ENCODE measurements around the gene SPRR5.

Gene SPRR5

GRCh38 chr1:152926091-152926490 lies 20.9 kb upstream of the SPRR5 start:
- H3K9ac ChIP-seq (ENCODE audit: low read depth, low read length) = no peak overlapping the region
- no peaks in the 10 kb centered on the region for H3K4me1 ChIP-seq (ENCODE audit: insufficient read depth, low read length)
- H3K9me3 ChIP-seq (ENCODE audit: control insufficient read depth, insufficient read depth, low read length) = no peaks in the 10 kb centered on the region
- H3K36me3 ChIP-seq (ENCODE audit: insufficient read depth, low read length) = no peaks in the 10 kb centered on the region; the same call in 1 of the 2 replicates

GRCh38 chr1:152928671-152929070 lies 18.3 kb upstream of the SPRR5 start:
- H3K4me1 ChIP-seq (ENCODE audit: insufficient read depth, low read length) = no peaks in the 10 kb centered on the region
- no peak overlapping the region for H3K9ac ChIP-seq (ENCODE audit: low read depth, low read length)
- H3K9me3 ChIP-seq (ENCODE audit: control insufficient read depth, insufficient read depth, low read length) = no peaks in the 10 kb centered on the region
- H3K36me3 ChIP-seq (ENCODE audit: insufficient read depth, low read length) = no peaks in the 10 kb centered on the region; the same call in 1 of the 2 replicates

- Histone ChIP-seq H3K4me1 (ENCODE audit: insufficient read depth, low read length) (no peaks in the 10 kb centered on the region), H3K9ac (ENCODE audit: low read depth, low read length) (no peak overlapping the region), H3K36me3 (ENCODE audit: insufficient read depth, low read length) (no peaks in the 10 kb centered on the region; the same call in 1 of the 2 replicates), H3K9me3 (ENCODE audit: control insufficient read depth, insufficient read depth, low read length) (no peaks in the 10 kb centered on the region)
Observed at GRCh38 chr1:152932170-152932811, 14.7 kb upstream of the SPRR5 start.

GRCh38 chr1:152933196-152933595 lies 13.8 kb upstream of the SPRR5 start:
- Histone ChIP-seq H3K9ac (ENCODE audit: low read depth, low read length) (no peak overlapping the region), H3K36me3 (ENCODE audit: insufficient read depth, low read length) (no peaks in the 10 kb centered on the region; the same call in 1 of the 2 replicates), H3K9me3 (ENCODE audit: control insufficient read depth, insufficient read depth, low read length) (no peaks in the 10 kb centered on the region), H3K4me1 (ENCODE audit: insufficient read depth, low read length) (no peaks in the 10 kb centered on the region)

- H3K4me1 ChIP-seq (ENCODE audit: insufficient read depth, low read length) = no peaks in the 10 kb centered on the region
- no peaks in the 10 kb centered on the region for H3K36me3 ChIP-seq (ENCODE audit: insufficient read depth, low read length)
- no peak overlapping the region for H3K9ac ChIP-seq (ENCODE audit: low read depth, low read length)
- H3K9me3 ChIP-seq (ENCODE audit: control insufficient read depth, insufficient read depth, low read length) = no peaks in the 10 kb centered on the region
Observed at GRCh38 chr1:152940614-152941013, 6.4 kb upstream of the SPRR5 start.

- Histone ChIP-seq H3K36me3 (ENCODE audit: insufficient read depth, low read length) (no peaks in the 10 kb centered on the region), H3K4me1 (ENCODE audit: insufficient read depth, low read length) (no peaks in the 10 kb centered on the region), H3K9me3 (ENCODE audit: control insufficient read depth, insufficient read depth, low read length) (no peaks in the 10 kb centered on the region), H3K9ac (ENCODE audit: low read depth, low read length) (no peak overlapping the region)
Observed at GRCh38 chr1:152941037-152941711, 5.8 kb upstream of the SPRR5 start.

- H3K4me1 ChIP-seq (ENCODE audit: insufficient read depth, low read length) = no peaks in the 10 kb centered on the region
- H3K9me3 ChIP-seq (ENCODE audit: control insufficient read depth, insufficient read depth, low read length) = no peaks in the 10 kb centered on the region
- H3K9ac ChIP-seq (ENCODE audit: low read depth, low read length) = no peak overlapping the region
- H3K36me3 ChIP-seq (ENCODE audit: insufficient read depth, low read length) = no peaks in the 10 kb centered on the region
Observed at GRCh38 chr1:152942161-152942560, 4.8 kb upstream of the SPRR5 start.

- Histone ChIP-seq H3K4me1 (ENCODE audit: insufficient read depth, low read length) (no peaks in the 10 kb centered on the region), H3K9ac (ENCODE audit: low read depth, low read length) (no peak overlapping the region), H3K9me3 (ENCODE audit: control insufficient read depth, insufficient read depth, low read length) (no peaks in the 10 kb centered on the region), H3K36me3 (ENCODE audit: insufficient read depth, low read length) (no peaks in the 10 kb centered on the region)
Observed at GRCh38 chr1:152946248-152946647, 758 bp upstream of the SPRR5 start.

GRCh38 chr1:152951711-152952110 lies 4.7 kb downstream of the SPRR5 start:
- Histone ChIP-seq H3K9me3 (ENCODE audit: control insufficient read depth, insufficient read depth, low read length) (no peaks in the 10 kb centered on the region), H3K9ac (ENCODE audit: low read depth, low read length) (no peak overlapping the region), H3K36me3 (ENCODE audit: insufficient read depth, low read length) (no peaks in the 10 kb centered on the region), H3K4me1 (ENCODE audit: insufficient read depth, low read length) (no peaks in the 10 kb centered on the region)

GRCh38 chr1:152953761-152954160 lies 6.8 kb downstream of the SPRR5 start:
- no peaks in the 10 kb centered on the region for H3K9me3 ChIP-seq (ENCODE audit: control insufficient read depth, insufficient read depth, low read length)
- no peaks in the 10 kb centered on the region for H3K36me3 ChIP-seq (ENCODE audit: insufficient read depth, low read length)

GRCh38 chr1:152954436-152954835 lies 7.4 kb downstream of the SPRR5 start:
- Histone ChIP-seq H3K4me1 (ENCODE audit: insufficient read depth, low read length) (no peaks in the 10 kb centered on the region), H3K36me3 (ENCODE audit: insufficient read depth, low read length) (no peaks in the 10 kb centered on the region), H3K9ac (ENCODE audit: low read depth, low read length) (no peak overlapping the region), H3K9me3 (ENCODE audit: control insufficient read depth, insufficient read depth, low read length) (no peaks in the 10 kb centered on the region)

More at GRCh38 chr1:152953761-152954160, 6.8 kb downstream of the SPRR5 start:
- no peak overlapping the region for H3K9ac ChIP-seq (ENCODE audit: low read depth, low read length)
- H3K4me1 ChIP-seq (ENCODE audit: insufficient read depth, low read length) = no peaks in the 10 kb centered on the region

- Histone ChIP-seq H3K4me1 (ENCODE audit: insufficient read depth, low read length) (no peaks in the 10 kb centered on the region), H3K36me3 (ENCODE audit: insufficient read depth, low read length) (no peaks in the 10 kb centered on the region), H3K9ac (ENCODE audit: low read depth, low read length) (no peak overlapping the region), H3K9me3 (ENCODE audit: control insufficient read depth, insufficient read depth, low read length) (no peaks in the 10 kb centered on the region)
Observed at GRCh38 chr1:152957561-152957960, 10.6 kb downstream of the SPRR5 start.

- Histone ChIP-seq H3K9me3 (ENCODE audit: control insufficient read depth, insufficient read depth, low read length) (no peaks in the 10 kb centered on the region), H3K4me1 (ENCODE audit: insufficient read depth, low read length) (no peaks in the 10 kb centered on the region), H3K9ac (ENCODE audit: low read depth, low read length) (no peak overlapping the region), H3K36me3 (ENCODE audit: insufficient read depth, low read length) (no peaks in the 10 kb centered on the region)
Observed at GRCh38 chr1:152959273-152959672, 12.3 kb downstream of the SPRR5 start.

GRCh38 chr1:152959801-152960451 lies 12.9 kb downstream of the SPRR5 start:
- Histone ChIP-seq H3K9ac (ENCODE audit: low read depth, low read length) (no peak overlapping the region), H3K9me3 (ENCODE audit: control insufficient read depth, insufficient read depth, low read length) (no peaks in the 10 kb centered on the region), H3K4me1 (ENCODE audit: insufficient read depth, low read length) (no peaks in the 10 kb centered on the region), H3K36me3 (ENCODE audit: insufficient read depth, low read length) (no peaks in the 10 kb centered on the region)
